SK-N-SH (cell line): ENCODE results near the gene RPS19. TPM values are rescaled to one million over a fixed set of nuclear protein-coding genes. Genes with fewer than 3 reads are reported as not detected.

Experiments used
- CTCF ChIA-PET: fragments of 300-600, 350-600 bp; formaldehyde crosslinking; extraction: SDS; loops from one replicate; lab custom pipeline; 2021; lab: Yijun Ruan, JAX
- POLR2A ChIA-PET: fragments of 350-600 bp; sonication (Branson Sonifier 250); formaldehyde crosslinking; extraction: SDS; loops from one replicate; lab custom pipeline; 2020; ENCODE audit warnings: antibody characterized with exemption, inconsistent platforms; lab: Yijun Ruan, JAX
- DNase-seq: peaks from one replicate; pipeline ENCODE4 v3.0.0; 2012
- H2AFZ ChIP-seq: fragments of 200-600 bp; sonication (generic); 2 replicates; pipeline ENCODE4 v1.8.1; 2016; ENCODE audit warnings: antibody characterized with exemption, mild to moderate bottlenecking, low read depth
- H3F3A ChIP-seq: fragments of 200-600 bp; sonication (generic); replicated peaks from 2 replicates; pipeline ENCODE3; 2016; ENCODE audit warnings: antibody characterized with exemption, mild to moderate bottlenecking; ENCODE audit not compliant: insufficient read depth
- H3K27ac ChIP-seq, 2 experiments: fragments of 200-500 bp in 1 of 2; fragments of 200-600 bp in 1 of 2; sonication (Bioruptor generic) in 1 of 2; sonication (generic), shearing (Covaris generic) in 1 of 2; 2 replicates each; pipeline versions ENCODE4 v1.5.1 to v1.6.1; 2014 to 2016; ENCODE audit warnings: low read depth in 2 of 2, inconsistent platforms in 1 of 2, low read length in 1 of 2, mild to moderate bottlenecking in 1 of 2, mixed read lengths in 1 of 2
- H3K27me3 ChIP-seq: fragments of 200-600 bp; sonication (generic), shearing (Covaris generic); 2 replicates; pipeline ENCODE4 v1.6.1; 2016; ENCODE audit warnings: mixed run types; ENCODE audit not compliant: insufficient read depth
- H3K36me3 ChIP-seq, 2 experiments: fragments of 200-500 bp in 1 of 2; fragments of 200-600 bp in 1 of 2; sonication (Bioruptor generic) in 1 of 2; sonication (generic) in 1 of 2; replicated peaks in 1 of 2; 2 replicates each; pipeline versions ENCODE3 to v1.5.1; 2014 to 2016; ENCODE audit warnings: low read length in 1 of 2, mild to moderate bottlenecking in 1 of 2; ENCODE audit not compliant: insufficient read depth in 2 of 2, control insufficient read depth in 1 of 2
- H3K4me1 ChIP-seq, 2 experiments: fragments of 200-500 bp in 1 of 2; fragments of 200-600 bp in 1 of 2; sonication (Bioruptor generic) in 1 of 2; sonication (generic), shearing (Covaris generic) in 1 of 2; 2 replicates each; pipeline versions ENCODE4 v1.5.1 to v1.6.1; 2014 to 2016; ENCODE audit warnings: low read depth in 1 of 2, low read length in 1 of 2, mixed run types in 1 of 2; ENCODE audit not compliant: insufficient read depth in 2 of 2, control insufficient read depth in 1 of 2
- H3K4me2 ChIP-seq: fragments of 200-600 bp; sonication (generic), shearing (Covaris generic); 2 replicates; pipeline ENCODE4 v1.6.1; 2017; ENCODE audit warnings: mixed run types
- H3K4me3 ChIP-seq, 2 experiments: fragments of 200-500 bp in 1 of 2; fragments of 200-600 bp in 1 of 2; sonication (Bioruptor generic) in 1 of 2; sonication (generic), shearing (Covaris generic) in 1 of 2; 2 replicates each; pipeline versions ENCODE4 v1.5.1 to v1.8.1; 2014 to 2016; ENCODE audit warnings: low read depth in 2 of 2, inconsistent platforms in 1 of 2, low read length in 1 of 2, mild to moderate bottlenecking in 1 of 2, mixed read lengths in 1 of 2, moderate library complexity in 1 of 2
- H3K79me2 ChIP-seq: fragments of 200-600 bp; sonication (generic); 2 replicates; pipeline ENCODE4 v1.8.1; 2017; ENCODE audit warnings: mild to moderate bottlenecking; ENCODE audit not compliant: insufficient read depth
- H3K9ac ChIP-seq: fragments of 200-600 bp; sonication (generic); 2 replicates; pipeline ENCODE4 v1.6.1; 2017; ENCODE audit warnings: mixed run types
- H3K9me2 ChIP-seq: fragments of 200-600 bp; sonication (generic); 2 replicates; pipeline ENCODE4 v1.6.1; 2017; ENCODE audit warnings: mixed run types
- H3K9me3 ChIP-seq: fragments of 200-600 bp; sonication (generic); 2 replicates; pipeline ENCODE4 v1.6.1; 2017; ENCODE audit warnings: mixed run types, mild to moderate bottlenecking, moderate library complexity
- H4K20me1 ChIP-seq: fragments of 200-600 bp; sonication (generic); 2 replicates; pipeline ENCODE4 v1.6.1; 2017; ENCODE audit warnings: mild to moderate bottlenecking, mixed run types; ENCODE audit not compliant: insufficient read depth
- EP300 ChIP-seq, 2 experiments: IDR thresholded peaks; 2 replicates each; pipeline versions ENCODE4 v1.4.0 to v1.6.1; 2012; ENCODE audit warnings: borderline replicate concordance in 1 of 2, low read depth in 1 of 2, low read length in 1 of 2
- EZH2phosphoT487 ChIP-seq: fragments of 200-600 bp; sonication (generic); IDR thresholded peaks from 2 replicates; pipeline ENCODE4 v1.6.1; 2017; ENCODE audit warnings: low read depth, mixed run types, mild to moderate bottlenecking, antibody characterized with exemption, moderate library complexity, borderline replicate concordance
- FOSL2 ChIP-seq: IDR thresholded peaks from 2 replicates; pipeline ENCODE4 v1.4.0; 2012; ENCODE audit warnings: low read depth, mild to moderate bottlenecking, moderate library complexity, borderline replicate concordance
- FOXM1 ChIP-seq: IDR thresholded peaks from 2 replicates; pipeline ENCODE4 v1.4.0; 2012; ENCODE audit warnings: low read depth, mild to moderate bottlenecking
- GABPA ChIP-seq: IDR thresholded peaks from 2 replicates; pipeline ENCODE4 v1.4.0; 2012; ENCODE audit warnings: low read depth, mild to moderate bottlenecking
- GATA2 ChIP-seq: sonication (generic); formaldehyde crosslinking; IDR thresholded peaks from 2 replicates; pipeline ENCODE4 v1.5.0; 2020; ENCODE audit warnings: mild to moderate bottlenecking, missing genetic modification reagents
- JUND ChIP-seq: IDR thresholded peaks from 2 replicates; pipeline ENCODE4 v1.4.0; 2012
- MEF2A ChIP-seq: IDR thresholded peaks from 2 replicates; pipeline ENCODE4 v1.4.0; 2012; ENCODE audit warnings: low read depth, borderline replicate concordance
- MXI1 ChIP-seq: IDR thresholded peaks from 2 replicates; pipeline ENCODE4 v1.6.1; 2012; ENCODE audit warnings: mild to moderate bottlenecking, low read depth, low read length, improper control_type of control experiment
- NFIC ChIP-seq: IDR thresholded peaks from 2 replicates; pipeline ENCODE4 v1.4.0; 2012; ENCODE audit warnings: borderline replicate concordance
- NRF1 ChIP-seq: IDR thresholded peaks from 2 replicates; pipeline ENCODE4 v1.6.1; 2012; ENCODE audit warnings: low read depth, mild to moderate bottlenecking, low read length
- POLR2AphosphoS5 ChIP-seq: IDR thresholded peaks from 2 replicates; pipeline ENCODE4 v1.6.1; 2012; ENCODE audit warnings: low read depth, low read length
- RCOR1 ChIP-seq: fragments of 150-350 bp; IDR thresholded peaks from 2 replicates; pipeline ENCODE4 v1.6.1; 2017; ENCODE audit warnings: antibody characterized with exemption, low read length
- TCF12 ChIP-seq: IDR thresholded peaks from 2 replicates; pipeline ENCODE4 v1.4.0; 2012
- TEAD4 ChIP-seq: IDR thresholded peaks from 2 replicates; pipeline ENCODE4 v1.4.0; 2012; ENCODE audit warnings: mild to moderate bottlenecking, borderline replicate concordance; ENCODE audit not compliant: insufficient read depth
- WGBS: methylation state at CpG from one replicate; pipeline ENCODE4 v1.1.6; 2017; ENCODE audit warnings: low lambda C conversion rate; 5-methylcytosine and 5-hydroxymethylcytosine counted together
- polyA plus RNA-seq, 3 experiments: library from polyadenylated mRNA; depleted of rRNA; stranded (reverse); fragments of >200 nt; gene quantifications; 2 replicates each; pipeline ENCODE4 v1.2.3, GENCODE V29; 2012
- TF ChIP-seq, protein P1 (sequence below): IDR thresholded peaks from 2 replicates; pipeline ENCODE4 v1.4.0; 2012; ENCODE audit warnings: low read depth
- TF ChIP-seq, protein P2 (sequence below): IDR thresholded peaks from 2 replicates; pipeline ENCODE4 v1.4.0; 2012; ENCODE audit warnings: low read depth, borderline replicate concordance
- TF ChIP-seq, protein P3 (sequence below): IDR thresholded peaks from 2 replicates; pipeline ENCODE4 v1.4.0; 2012; ENCODE audit warnings: low read depth, borderline replicate concordance
- TF ChIP-seq, protein P4 (sequence below): IDR thresholded peaks from 2 replicates; pipeline ENCODE4 v1.6.1; 2012; ENCODE audit warnings: mild to moderate bottlenecking, low read depth, low read length, moderate library complexity
- TF ChIP-seq, protein P5 (sequence below): fragments of 150-350 bp; IDR thresholded peaks from 2 replicates; pipeline ENCODE4 v1.6.1; 2017; ENCODE audit warnings: antibody characterized with exemption, low read length, low read depth, borderline replicate concordance
- TF ChIP-seq, protein P6 (sequence below): fragments of 150-350 bp; IDR thresholded peaks from 2 replicates; pipeline ENCODE4 v1.6.1; 2016; ENCODE audit warnings: mild to moderate bottlenecking, low read depth, low read length

The RPS19 gene
- polyA plus RNA-seq, 1 of the 3 experiments (the other 2 are of a cell fraction), result 2,819 TPM

DNA sequence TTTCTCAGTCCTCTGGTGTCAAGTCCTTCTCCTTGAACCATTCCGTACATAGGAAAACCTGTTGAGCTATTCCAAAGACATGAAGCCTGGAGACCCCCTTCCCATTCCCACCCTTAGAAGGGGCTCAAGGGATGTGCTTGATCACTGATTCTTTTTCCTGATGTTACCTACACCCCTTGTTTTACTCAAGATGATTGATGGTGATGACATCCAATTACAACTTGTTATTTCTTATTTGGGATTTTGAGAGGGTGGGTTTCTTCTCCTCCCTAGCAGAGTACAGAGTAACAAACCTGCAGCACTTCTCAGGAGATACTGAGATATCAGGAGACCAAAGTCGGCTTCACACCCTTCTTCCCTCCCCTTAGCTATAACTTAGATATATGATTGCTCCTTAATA lies 6.7 kb upstream of the RPS19 start (continued):
- TF ChIP-seq FOXM1 (no peak), MEF2A (no peak), FOSL2 (no peak)

DNA sequence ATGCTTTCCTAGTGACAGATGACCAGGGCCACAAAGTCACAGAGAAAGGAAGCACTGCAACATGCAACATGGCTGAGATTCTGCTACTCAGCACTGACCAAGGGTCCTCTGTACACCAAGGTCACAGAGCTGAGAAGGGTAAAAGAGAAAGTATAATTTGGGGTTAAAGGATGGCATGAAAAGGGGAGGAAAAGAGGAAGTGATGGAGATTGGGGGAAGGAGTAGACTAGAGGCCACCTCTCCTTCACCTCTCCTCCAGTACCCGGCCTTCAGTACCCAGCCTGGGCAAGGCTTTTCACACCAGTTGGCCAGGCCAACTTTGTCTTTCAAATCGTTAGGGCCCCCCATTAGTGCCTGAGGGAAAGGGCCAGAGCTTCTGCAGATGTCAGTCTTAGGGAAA lies 6.3 kb upstream of the RPS19 start:
- TF ChIP-seq, protein P1, sequence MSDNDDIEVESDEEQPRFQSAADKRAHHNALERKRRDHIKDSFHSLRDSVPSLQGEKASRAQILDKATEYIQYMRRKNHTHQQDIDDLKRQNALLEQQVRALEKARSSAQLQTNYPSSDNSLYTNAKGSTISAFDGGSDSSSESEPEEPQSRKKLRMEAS, result no peak
- TF ChIP-seq NRF1 (no peak), EZH2phosphoT487 (no peak), EP300 (IDR thresholded peaks at IDR 0.05; ENCODE audit: borderline replicate concordance in 1 of 2, low read depth in 1 of 2, low read length in 1 of 2) (no peak), JUND (no peak), MXI1 (no peak), GABPA (no peak), RCOR1 (no peak), FOSL2 (no peak), TEAD4 (no peak), NFIC (no peak), POLR2AphosphoS5 (no peak), GATA2 (CRISPR knock-in tag) (no peak), TCF12 (no peak)
- TF ChIP-seq, protein P2, sequence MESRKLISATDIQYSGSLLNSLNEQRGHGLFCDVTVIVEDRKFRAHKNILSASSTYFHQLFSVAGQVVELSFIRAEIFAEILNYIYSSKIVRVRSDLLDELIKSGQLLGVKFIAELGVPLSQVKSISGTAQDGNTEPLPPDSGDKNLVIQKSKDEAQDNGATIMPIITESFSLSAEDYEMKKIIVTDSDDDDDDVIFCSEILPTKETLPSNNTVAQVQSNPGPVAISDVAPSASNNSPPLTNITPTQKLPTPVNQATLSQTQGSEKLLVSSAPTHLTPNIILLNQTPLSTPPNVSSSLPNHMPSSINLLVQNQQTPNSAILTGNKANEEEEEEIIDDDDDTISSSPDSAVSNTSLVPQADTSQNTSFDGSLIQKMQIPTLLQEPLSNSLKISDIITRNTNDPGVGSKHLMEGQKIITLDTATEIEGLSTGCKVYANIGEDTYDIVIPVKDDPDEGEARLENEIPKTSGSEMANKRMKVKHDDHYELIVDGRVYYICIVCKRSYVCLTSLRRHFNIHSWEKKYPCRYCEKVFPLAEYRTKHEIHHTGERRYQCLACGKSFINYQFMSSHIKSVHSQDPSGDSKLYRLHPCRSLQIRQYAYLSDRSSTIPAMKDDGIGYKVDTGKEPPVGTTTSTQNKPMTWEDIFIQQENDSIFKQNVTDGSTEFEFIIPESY, result no peak
- TF ChIP-seq, protein P3, sequence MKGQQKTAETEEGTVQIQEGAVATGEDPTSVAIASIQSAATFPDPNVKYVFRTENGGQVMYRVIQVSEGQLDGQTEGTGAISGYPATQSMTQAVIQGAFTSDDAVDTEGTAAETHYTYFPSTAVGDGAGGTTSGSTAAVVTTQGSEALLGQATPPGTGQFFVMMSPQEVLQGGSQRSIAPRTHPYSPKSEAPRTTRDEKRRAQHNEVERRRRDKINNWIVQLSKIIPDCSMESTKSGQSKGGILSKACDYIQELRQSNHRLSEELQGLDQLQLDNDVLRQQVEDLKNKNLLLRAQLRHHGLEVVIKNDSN, result no peak
- TF ChIP-seq, protein P4, sequence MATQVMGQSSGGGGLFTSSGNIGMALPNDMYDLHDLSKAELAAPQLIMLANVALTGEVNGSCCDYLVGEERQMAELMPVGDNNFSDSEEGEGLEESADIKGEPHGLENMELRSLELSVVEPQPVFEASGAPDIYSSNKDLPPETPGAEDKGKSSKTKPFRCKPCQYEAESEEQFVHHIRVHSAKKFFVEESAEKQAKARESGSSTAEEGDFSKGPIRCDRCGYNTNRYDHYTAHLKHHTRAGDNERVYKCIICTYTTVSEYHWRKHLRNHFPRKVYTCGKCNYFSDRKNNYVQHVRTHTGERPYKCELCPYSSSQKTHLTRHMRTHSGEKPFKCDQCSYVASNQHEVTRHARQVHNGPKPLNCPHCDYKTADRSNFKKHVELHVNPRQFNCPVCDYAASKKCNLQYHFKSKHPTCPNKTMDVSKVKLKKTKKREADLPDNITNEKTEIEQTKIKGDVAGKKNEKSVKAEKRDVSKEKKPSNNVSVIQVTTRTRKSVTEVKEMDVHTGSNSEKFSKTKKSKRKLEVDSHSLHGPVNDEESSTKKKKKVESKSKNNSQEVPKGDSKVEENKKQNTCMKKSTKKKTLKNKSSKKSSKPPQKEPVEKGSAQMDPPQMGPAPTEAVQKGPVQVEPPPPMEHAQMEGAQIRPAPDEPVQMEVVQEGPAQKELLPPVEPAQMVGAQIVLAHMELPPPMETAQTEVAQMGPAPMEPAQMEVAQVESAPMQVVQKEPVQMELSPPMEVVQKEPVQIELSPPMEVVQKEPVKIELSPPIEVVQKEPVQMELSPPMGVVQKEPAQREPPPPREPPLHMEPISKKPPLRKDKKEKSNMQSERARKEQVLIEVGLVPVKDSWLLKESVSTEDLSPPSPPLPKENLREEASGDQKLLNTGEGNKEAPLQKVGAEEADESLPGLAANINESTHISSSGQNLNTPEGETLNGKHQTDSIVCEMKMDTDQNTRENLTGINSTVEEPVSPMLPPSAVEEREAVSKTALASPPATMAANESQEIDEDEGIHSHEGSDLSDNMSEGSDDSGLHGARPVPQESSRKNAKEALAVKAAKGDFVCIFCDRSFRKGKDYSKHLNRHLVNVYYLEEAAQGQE, result no peak
- TF ChIP-seq, protein P5, sequence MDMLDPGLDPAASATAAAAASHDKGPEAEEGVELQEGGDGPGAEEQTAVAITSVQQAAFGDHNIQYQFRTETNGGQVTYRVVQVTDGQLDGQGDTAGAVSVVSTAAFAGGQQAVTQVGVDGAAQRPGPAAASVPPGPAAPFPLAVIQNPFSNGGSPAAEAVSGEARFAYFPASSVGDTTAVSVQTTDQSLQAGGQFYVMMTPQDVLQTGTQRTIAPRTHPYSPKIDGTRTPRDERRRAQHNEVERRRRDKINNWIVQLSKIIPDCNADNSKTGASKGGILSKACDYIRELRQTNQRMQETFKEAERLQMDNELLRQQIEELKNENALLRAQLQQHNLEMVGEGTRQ, result no peak
- TF ChIP-seq, protein P6, sequence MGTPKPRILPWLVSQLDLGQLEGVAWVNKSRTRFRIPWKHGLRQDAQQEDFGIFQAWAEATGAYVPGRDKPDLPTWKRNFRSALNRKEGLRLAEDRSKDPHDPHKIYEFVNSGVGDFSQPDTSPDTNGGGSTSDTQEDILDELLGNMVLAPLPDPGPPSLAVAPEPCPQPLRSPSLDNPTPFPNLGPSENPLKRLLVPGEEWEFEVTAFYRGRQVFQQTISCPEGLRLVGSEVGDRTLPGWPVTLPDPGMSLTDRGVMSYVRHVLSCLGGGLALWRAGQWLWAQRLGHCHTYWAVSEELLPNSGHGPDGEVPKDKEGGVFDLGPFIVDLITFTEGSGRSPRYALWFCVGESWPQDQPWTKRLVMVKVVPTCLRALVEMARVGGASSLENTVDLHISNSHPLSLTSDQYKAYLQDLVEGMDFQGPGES, result no peak
- Histone ChIP-seq H2AFZ (no peak overlapping the region), H3K27ac (no peak overlapping the region), H3K4me1 (no peaks in the 10 kb centered on the region; a peak in 1 of 4 replicates), H4K20me1 (no peaks in the 10 kb centered on the region), H3K79me2 (no peaks in the 10 kb centered on the region), H3F3A (no peaks in the 10 kb centered on the region), H3K27me3 (peaks cover 67% of the 10 kb centered on the region), H3K9me3 (no peaks in the 10 kb centered on the region), H3K9ac (no peak overlapping the region), H3K4me3 (no peak overlapping the region), H3K4me2 (no peak overlapping the region), H3K9me2 (no peaks in the 10 kb centered on the region), H3K36me3 (no peaks in the 10 kb centered on the region)
- ChIA-PET CTCF (interaction anchor here (0.6 to 5.5 kb wide), 3 partner anchors 17 to 59 kb away, joined by 3 to 34 read pairs (median 3); no protein-coding TSS in a partner anchor), POLR2A (no interaction called here)
- DNase-seq, result no peak
- 3% methylated on average over 2 of the region's 2 CpGs for WGBS
